Left ventricle myocardium superior (tissue), 1 donor: ENCODE results near the gene ACSS3. TPM values are rescaled to one million over a fixed set of nuclear protein-coding genes. Genes with fewer than 3 reads are reported as not detected.
"Not testable (repeated sequence)": the region's sequence is repeated elsewhere in the genome, so short reads cannot be mapped to it uniquely, and the experiment has no call there.

ENCODE experiments used
- ATAC-seq: fragments of 200-7000 bp; cut with Tn5 transposase; one replicate; pipeline ENCODE4 v1.9.1; 2020; ENCODE audit warnings: mild to moderate bottlenecking, moderate library complexity
- DNase-seq: peaks from one replicate; pipeline ENCODE4 v3.0.0-alpha.2; 2020
- intact Hi-C: fragments of 100-400 bp; cut with micrococcal nuclease; formaldehyde crosslinking; loops from one replicate; pipeline ENCODE4 v1.11.0; 2022
- total RNA-seq: library from RNA; stranded (reverse); fragmentation: NEBNext Ultra II Directional; extraction: Animal tissue kit (Norgen Biotek cat#: 25700); gene quantifications from one replicate; pipeline ENCODE4 v1.2.1, GENCODE V29; 2021
- donor health status: DM: no; HTN: yes; CAD: no; lungs with severe emphysema.

The ACSS3 gene
- total RNA-seq, 1 donor from 2014 or later: 22.0 TPM

DNA sequence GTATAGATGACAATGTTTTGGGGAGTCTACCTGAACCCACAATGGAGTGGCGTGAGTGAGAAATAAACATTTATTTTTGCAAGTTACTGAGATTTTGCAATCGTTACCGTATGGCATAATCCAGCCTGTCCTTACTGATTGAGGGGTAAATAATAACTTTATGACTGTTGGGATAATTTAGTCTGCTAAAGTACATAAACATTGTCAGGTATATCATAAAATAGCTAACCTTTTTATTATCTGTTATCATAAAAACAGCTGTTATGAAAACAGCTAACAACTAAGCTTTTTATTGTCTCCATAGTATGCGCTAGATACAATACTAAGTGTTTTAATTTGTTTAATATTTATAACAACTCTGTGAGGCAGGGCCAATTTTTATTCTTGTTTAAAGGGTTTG is 10.3 kb downstream of the ACSS3 start:
- intact Hi-C loops: no loop called here
- no peak for DNase-seq
- no peak for ATAC-seq

- intact Hi-C loops: no loop called here
- ATAC-seq (no peak), DNase-seq (no peak)
Observed at GRCh38 chr12:81089412-81089811, 11.5 kb downstream of the ACSS3 start.

DNA sequence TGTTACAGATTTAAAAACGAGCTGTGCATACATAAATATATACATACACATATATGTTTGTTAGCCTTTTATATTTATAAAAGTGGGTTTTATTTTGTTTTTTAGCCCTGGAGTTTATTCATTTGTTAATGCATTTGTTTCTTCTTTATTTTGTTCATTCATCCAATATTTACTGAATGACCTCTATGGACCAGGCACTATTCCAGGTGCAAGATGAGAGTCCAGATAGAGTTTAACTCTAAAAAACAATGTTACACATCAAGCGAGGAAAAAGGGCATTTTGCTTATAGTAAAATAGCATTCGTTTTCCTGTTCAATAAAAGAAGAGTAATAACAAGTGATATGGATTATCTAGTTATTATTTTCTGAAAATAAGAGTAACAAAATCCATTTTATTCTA is 14.2 kb downstream of the ACSS3 start:
- DNase-seq (no peak), ATAC-seq (no peak)
- intact Hi-C loops: no loop called here

DNA sequence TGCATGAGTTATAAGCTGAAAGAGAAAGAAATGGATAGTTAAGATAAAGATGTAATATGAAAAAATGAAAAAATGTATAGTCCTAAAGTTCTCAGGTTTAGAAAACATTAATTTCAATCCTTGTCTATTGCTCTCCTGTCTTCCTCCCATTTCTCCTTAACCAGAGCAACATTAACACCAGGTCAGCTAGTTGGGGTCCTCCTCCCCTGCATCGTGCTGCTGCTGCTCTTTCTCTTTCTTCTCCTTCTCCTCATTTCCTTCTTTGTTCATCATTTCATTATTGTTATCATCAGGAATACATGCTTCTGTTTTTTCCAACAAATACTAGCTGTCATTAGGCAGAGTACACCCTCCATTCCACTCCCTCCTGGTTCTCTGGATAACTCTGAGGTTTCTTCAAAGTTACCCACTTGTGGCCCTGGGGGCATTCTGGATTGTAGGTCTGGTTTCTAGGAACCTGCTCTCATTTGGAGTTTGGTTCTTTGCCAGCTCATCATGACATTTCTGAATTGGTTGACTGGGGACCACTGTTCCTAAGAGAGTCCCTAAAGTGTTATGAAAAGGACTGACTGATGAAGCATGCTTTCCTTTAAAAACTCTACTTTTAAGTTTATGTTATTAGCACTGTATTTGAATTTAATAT is 17.0 kb downstream of the ACSS3 start:
- ATAC-seq (no peak), DNase-seq (no peak)
- intact Hi-C loops: no loop called here

- intact Hi-C loops: no loop called here
- DNase-seq (no peak), ATAC-seq (peak; percentile 66)
Observed at GRCh38 chr12:81095501-81096232, 17.8 kb downstream of the ACSS3 start.

DNA sequence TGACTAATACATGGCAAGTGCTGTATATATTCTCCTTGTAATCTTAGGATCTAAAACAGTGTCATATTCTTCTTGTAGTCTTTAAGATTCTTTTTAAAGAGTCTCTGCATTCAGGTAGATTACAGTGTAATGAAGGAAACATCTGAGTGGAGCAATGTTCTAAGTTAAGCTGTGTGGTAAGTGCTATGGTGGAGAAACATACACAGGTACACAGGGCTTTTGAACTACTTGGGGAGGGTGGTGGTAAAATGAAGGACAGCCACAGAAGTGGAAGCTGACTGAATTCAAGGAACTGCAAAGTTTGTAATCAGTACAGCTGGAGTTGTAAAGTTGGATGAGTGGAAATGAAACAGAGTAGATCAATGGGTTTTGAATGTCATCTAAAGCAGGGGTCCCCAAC is 27.8 kb downstream of the ACSS3 start:
- DNase-seq (no peak), ATAC-seq (no peak)
- intact Hi-C loops: no loop called here

DNA sequence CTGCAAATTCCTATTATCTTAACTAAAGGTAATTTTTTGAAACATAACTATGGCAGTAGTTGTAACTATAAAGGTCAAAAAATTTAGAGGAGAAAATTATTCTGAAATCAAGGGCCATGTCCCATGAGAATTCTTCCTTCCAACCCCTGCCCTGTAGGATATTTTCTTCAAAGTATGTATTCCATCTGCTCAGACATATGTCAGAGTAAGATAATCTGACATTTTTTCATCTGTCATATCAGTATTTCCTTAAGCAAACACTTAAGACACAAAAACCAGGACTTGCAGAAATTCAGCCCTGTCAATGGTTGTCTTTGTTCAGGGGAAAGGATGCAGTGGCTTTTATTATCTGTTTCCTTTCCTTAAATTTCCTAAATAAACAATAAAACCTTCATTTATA is 36.3 kb downstream of the ACSS3 start:
- ATAC-seq: no peak
- intact Hi-C loops: no loop called here
- DNase-seq: no peak

GRCh38 chr12:81119069-81119468 is 41.2 kb downstream of the ACSS3 start:
- intact Hi-C loops, ATAC-seq, DNase-seq: not testable (repeated sequence)

DNA sequence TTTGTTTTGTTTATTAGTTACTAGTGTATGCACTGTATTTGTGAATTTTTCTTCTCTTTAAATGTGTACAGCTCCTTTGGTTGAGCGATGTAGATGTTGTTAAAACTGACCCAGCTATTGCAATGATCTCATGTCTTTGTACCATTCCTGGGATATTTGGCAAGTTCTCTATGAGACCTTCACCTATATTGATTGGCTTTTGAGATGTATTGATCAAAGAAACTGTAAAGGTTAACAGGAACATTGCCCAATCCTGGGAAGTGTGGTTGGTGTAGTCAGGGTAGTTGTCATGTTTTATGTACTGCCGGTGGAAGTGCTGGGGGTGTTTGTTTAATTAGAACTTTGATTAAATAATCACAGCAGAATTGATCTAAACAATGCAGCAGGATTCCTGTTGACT is 43.1 kb downstream of the ACSS3 start:
- no peak for DNase-seq
- intact Hi-C loops: no loop called here
- no peak for ATAC-seq

- intact Hi-C loops: no loop called here
Observed at GRCh38 chr12:81123611-81124010, 45.7 kb downstream of the ACSS3 start.

DNA sequence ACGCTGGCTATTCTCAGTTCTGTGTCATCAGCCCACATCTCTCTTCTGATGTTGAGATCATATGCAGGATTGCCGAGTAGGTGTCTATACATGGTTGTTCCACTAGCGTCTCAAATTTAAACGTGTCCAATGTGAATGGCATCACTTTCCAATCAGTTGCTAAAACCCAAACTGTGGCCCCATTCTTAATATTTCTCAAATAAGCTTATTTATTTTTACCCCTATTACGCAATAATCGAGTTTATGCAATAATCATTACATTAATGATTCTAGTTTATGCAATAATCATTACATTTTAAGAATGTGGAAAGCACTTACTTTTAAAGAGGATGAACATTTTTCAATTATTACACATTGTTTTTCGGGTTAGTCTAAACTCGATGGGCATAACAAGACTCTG is 47.8 kb downstream of the ACSS3 start:
- no peak for DNase-seq
- ATAC-seq: no peak
- intact Hi-C loops: no loop called here

More at GRCh38 chr12:81123611-81124010, 45.7 kb downstream of the ACSS3 start:
- ATAC-seq (no peak), DNase-seq (no peak)

GRCh38 chr12:81128930-81129554 is 51.2 kb downstream of the ACSS3 start:
- intact Hi-C loops: no loop called here
- DNase-seq (no peak), ATAC-seq (peak; percentile 54)

DNA sequence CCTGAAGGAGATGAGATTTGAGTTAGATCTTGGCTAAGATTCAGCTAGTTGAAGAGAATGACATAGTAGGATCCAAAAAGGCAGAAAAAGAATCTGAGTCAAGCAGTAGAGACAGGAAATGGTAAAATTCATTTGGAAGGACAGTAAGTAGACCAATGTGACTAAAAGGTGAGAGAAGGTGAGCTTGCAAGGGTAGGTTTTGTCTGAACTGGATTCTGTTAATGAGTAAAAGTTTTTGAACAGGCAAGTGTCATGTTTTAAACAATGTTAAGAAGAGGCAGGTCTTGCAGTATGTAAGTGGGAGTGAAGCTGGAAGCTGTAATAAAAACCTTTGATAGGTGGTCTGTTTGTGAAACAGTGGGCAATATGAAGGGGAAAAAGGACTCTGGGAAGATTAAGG is 58.6 kb downstream of the ACSS3 start:
- no peak for ATAC-seq
- no peak for DNase-seq
- intact Hi-C loops: no loop called here

- intact Hi-C loops: no loop called here
- ATAC-seq (no peak), DNase-seq (no peak)
Observed at GRCh38 chr12:81137801-81138200, 59.9 kb downstream of the ACSS3 start.

DNA sequence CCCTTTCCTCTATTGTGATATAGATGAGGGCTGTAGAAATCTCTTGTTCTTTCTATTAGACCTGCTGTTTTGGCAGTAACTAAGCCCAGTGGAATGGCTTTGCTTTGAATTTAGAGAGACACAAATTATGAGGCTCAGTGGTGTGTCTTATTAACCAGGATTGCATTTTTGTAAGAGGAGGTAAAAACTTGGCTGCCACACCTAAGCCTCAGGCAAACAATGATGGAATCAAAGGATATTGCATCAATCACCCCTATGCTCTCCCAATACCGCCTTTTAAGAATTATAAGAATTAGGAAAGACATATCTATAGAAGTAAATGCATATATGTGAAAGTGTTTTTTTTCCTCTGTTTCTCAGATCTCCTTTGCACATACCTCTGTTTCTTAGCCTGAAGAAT is 63.3 kb downstream of the ACSS3 start:
- ATAC-seq (no peak), DNase-seq (no peak)
- intact Hi-C loops: no loop called here

- DNase-seq (no peak), ATAC-seq (no peak)
- intact Hi-C loops: no loop called here
Observed at GRCh38 chr12:81143057-81143456, 65.2 kb downstream of the ACSS3 start.

DNA sequence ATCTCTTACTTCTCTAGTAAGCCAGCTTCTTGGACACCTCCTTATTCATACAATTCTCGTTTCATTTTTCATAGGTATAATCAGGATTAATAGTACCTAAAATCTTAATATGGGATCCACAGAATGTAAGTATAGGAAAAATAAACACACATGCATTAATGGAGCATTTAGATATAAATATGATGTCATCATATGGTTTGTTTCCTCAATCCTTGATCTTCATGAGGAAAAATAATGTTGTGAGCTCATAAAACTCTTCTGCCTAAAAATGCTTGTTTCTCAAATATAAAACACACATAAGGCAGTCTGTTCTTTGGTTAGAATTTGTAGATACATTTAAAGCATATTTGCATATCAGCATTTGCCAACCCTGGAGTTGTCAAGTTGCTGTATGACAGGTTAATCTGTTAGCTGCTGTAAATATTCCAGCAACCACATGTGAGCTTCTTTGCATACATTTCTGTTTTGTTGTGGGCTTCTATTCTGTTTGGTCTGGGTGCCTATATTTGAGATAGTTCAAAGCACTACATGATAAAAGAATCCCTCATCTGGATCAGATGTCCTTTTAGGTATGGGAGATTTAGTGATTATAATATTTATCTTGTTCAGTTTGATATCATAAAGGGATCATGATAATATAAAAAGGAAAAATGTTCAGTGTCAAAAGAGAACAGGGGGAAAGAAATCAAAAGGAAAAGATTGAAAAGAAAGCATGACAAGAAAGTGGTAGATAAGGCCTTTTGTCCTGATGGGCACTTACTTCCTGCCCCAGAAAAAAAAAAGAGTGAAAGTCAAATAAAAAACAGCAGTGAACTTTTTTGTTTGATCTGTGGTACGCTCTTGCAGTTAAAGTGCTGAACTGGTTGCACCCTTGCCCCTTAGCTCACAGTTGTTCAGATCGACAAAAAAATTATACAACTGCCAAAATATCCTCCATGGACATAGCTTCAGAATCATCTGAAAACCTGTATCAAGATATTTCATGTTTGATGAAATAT is 68.6 kb downstream of the ACSS3 start:
- ATAC-seq (no peak), DNase-seq (no peak)
- intact Hi-C loops: no loop called here

- ATAC-seq (no peak), DNase-seq (no peak)
- intact Hi-C loops: no loop called here
Observed at GRCh38 chr12:81147292-81147919, 69.5 kb downstream of the ACSS3 start.

- ATAC-seq (no peak), DNase-seq (no peak)
- intact Hi-C loops: no loop called here
Observed at GRCh38 chr12:81150382-81150781, 72.5 kb downstream of the ACSS3 start.
